Fibroblast of skin of scalp (primary cell): Measurements from ENCODE around the gene CDR2L.
"Not testable (repeated sequence)": the region's sequence is repeated elsewhere in the genome, so short reads cannot be mapped to it uniquely, and the experiment has no call there.

Experiments used
- DNase-seq: peaks from one replicate; pipeline ENCODE4 v3.0.0-alpha.2; 2013

Gene CDR2L

GRCh38 chr17:74959826-74960515 lies 27.5 kb upstream of the CDR2L start:
- DNase-seq: no peak

GRCh38 chr17:74960570-74961342 lies 26.7 kb upstream of the CDR2L start:
- peak; percentile 46 for DNase-seq

GRCh38 chr17:74961657-74962350 lies 25.6 kb upstream of the CDR2L start:
- DNase-seq: peak; percentile 83

- DNase-seq: no peak
Measured at GRCh38 chr17:74962622-74963394, 24.6 kb upstream of the CDR2L start.

- no peak for DNase-seq
Measured at GRCh38 chr17:74963656-74964055, 23.8 kb upstream of the CDR2L start.

GRCh38 chr17:74964246-74964761 lies 23.1 kb upstream of the CDR2L start:
- no peak for DNase-seq

- no peak for DNase-seq
Measured at GRCh38 chr17:74964988-74965622, 22.3 kb upstream of the CDR2L start.

- no peak for DNase-seq
Measured at GRCh38 chr17:74968361-74968780, 19.1 kb upstream of the CDR2L start.

- not testable (repeated sequence) for DNase-seq
Measured at GRCh38 chr17:74969501-74969900, 17.9 kb upstream of the CDR2L start.

GRCh38 chr17:74970395-74970794 lies 17.0 kb upstream of the CDR2L start:
- DNase-seq: no peak

GRCh38 chr17:74971069-74971841 lies 16.2 kb upstream of the CDR2L start:
- DNase-seq: no peak

- no peak for DNase-seq
Measured at GRCh38 chr17:74971842-74972106, 15.7 kb upstream of the CDR2L start.

- DNase-seq: no peak
Measured at GRCh38 chr17:74972107-74972972, 15.1 kb upstream of the CDR2L start, which contains the start of gene HID1. Gene HID1, minus strand, starts transcription at chr17:74972759. Its CDS starts 103 bp downstream, at chr17:74972656.

GRCh38 chr17:74972973-74973328 lies 14.5 kb upstream of the CDR2L start:
- no peak for DNase-seq

GRCh38 chr17:74975943-74976342 lies 11.5 kb upstream of the CDR2L start:
- no peak for DNase-seq

- DNase-seq: no peak
Measured at GRCh38 chr17:74977802-74978201, 9.6 kb upstream of the CDR2L start.

GRCh38 chr17:74978240-74978639 lies 9.2 kb upstream of the CDR2L start:
- DNase-seq: no peak

- DNase-seq: no peak
Measured at GRCh38 chr17:74979408-74980146, 7.9 kb upstream of the CDR2L start.

- DNase-seq: no peak
Measured at GRCh38 chr17:74981318-74981978, 6.0 kb upstream of the CDR2L start.
